ENCODE measurements around the gene ADAMTS6.
A peak's percentile ranks its signal among the peaks of the same experiment; 100 is the strongest.
"Not testable (repeated sequence)": the region's sequence is repeated elsewhere in the genome, so short reads cannot be mapped to it uniquely, and the experiment has no call there.

The ADAMTS6 gene

DNA sequence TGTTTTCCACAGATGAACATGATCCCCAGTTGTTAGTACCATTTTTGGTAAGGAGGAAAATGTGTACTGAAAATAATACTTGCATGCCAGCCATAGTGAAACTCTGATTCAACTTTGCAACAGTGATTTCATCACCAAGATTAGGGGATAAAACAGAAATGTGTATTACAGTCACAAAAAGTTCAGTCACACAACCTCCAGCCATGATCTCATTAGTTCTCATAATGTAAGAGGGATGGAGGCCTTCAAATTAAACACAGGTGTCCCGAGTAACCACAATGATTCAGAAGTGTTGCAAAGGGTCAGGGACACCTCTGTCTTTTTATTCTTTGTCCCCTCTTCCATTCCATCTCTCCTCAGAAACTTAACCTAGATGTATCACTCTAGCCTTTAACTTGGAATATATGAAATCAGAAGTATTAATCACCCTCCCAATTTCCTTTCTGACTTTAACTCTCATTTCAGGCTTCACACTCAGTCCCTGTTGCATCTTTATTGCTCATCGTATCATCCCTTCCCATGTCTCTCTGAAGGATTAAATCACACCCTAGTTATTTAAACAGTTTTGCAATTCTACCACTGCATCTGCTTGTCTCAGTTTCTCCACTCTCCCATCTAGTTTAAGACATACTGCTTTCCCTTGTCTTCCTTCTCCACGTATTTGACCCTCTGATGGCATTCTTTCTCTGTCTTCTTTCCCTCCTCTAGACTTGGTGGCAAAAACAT lies 291.2 kb downstream of the ADAMTS6 start:
- peak; percentile 91 for DNase-seq (ENCODE audit: extremely low read depth, low read depth)
- no peak overlapping the region for H3K4me3 ChIP-seq (replicated peaks; ENCODE audit: low read depth, low read length)
- TF ChIP-seq, protein P1, sequence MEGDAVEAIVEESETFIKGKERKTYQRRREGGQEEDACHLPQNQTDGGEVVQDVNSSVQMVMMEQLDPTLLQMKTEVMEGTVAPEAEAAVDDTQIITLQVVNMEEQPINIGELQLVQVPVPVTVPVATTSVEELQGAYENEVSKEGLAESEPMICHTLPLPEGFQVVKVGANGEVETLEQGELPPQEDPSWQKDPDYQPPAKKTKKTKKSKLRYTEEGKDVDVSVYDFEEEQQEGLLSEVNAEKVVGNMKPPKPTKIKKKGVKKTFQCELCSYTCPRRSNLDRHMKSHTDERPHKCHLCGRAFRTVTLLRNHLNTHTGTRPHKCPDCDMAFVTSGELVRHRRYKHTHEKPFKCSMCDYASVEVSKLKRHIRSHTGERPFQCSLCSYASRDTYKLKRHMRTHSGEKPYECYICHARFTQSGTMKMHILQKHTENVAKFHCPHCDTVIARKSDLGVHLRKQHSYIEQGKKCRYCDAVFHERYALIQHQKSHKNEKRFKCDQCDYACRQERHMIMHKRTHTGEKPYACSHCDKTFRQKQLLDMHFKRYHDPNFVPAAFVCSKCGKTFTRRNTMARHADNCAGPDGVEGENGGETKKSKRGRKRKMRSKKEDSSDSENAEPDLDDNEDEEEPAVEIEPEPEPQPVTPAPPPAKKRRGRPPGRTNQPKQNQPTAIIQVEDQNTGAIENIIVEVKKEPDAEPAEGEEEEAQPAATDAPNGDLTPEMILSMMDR (IDR thresholded peaks at IDR 0.05; ENCODE audit: low read depth, low read length, missing control alignments), result no peak

DNA sequence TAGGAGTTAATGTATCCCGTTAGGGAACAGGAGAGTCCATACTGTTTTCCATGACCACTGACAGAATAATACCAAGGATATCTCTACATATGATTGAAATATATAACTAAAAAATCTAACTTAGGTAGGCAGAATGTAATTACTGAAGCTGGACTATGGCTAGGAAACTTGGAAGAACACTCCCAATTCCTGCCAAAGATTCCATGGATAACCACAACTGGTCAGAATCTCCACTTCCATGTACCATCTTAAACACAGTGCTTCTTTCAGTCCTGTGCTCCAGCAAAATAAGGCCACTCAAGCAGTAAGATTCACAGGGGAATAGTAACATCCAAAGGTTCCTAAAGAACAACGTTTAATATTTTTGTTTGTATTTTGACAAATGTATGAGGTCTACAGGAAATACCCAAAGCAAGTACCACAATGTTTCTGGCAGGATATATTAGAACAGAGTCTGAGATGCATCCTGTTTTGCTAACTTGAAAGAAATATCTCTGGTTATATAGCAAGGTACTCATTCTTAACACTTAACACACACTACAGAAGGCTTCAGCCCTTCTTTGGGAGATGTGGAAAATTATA lies 295.0 kb downstream of the ADAMTS6 start:
- TF ChIP-seq, protein P1 (IDR thresholded peaks at IDR 0.05; ENCODE audit: low read depth, low read length, missing control alignments), result no peak
- H3K4me3 ChIP-seq (replicated peaks; ENCODE audit: low read depth, low read length), result no peak overlapping the region

DNA sequence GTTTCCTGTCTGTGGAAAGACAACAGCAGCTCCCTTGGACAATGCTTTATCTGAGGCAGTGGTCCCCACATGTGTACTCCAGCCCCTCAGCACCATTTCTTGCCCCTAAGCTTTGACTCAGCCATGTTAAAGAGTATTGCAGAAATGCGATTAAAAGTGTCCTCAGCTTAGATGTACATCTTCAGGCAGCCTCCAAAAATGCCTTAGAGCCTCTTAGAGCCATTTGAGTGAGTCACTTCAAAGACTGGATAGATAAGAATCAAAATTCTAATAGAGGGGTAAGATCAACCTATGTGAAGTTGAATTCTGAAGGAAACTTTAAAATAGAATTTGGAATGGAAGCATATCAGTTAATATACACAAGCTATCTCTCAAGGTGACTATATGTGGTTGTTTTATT lies 296.3 kb downstream of the ADAMTS6 start:
- TF ChIP-seq, protein P1 (IDR thresholded peaks at IDR 0.05; ENCODE audit: low read depth, low read length, missing control alignments), result no peak
- H3K4me3 ChIP-seq (replicated peaks; ENCODE audit: low read depth, low read length), result no peak overlapping the region
- DNase-seq (ENCODE audit: extremely low read depth, low read depth), result no peak

More for the DNA sequence above, 295.0 kb downstream of the ADAMTS6 start:
- DNase-seq (ENCODE audit: extremely low read depth, low read depth), result no peak

DNA sequence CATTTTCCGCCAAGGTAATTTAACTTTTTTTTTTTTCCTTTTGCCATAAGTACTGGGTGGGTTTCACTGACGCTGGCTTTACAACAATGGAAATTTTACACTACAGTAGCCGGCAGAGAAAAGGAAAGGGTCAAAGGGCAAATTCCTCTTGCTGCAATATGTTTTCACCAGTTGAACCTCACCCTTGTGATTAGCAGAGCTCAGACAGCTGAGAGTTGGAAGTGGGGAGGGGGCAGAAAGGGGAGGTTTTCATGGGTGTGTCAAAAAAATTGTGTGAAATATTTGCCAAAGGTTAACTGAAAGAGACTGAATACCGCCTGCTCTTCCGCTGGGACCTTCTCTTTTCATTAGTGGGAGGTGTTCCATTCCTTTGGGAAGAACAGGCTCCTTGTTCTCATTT lies 296.9 kb downstream of the ADAMTS6 start:
- DNase-seq (ENCODE audit: extremely low read depth, low read depth), result no peak
- TF ChIP-seq, protein P1 (IDR thresholded peaks at IDR 0.05; ENCODE audit: low read depth, low read length, missing control alignments), result no peak
- no peak overlapping the region for H3K4me3 ChIP-seq (replicated peaks; ENCODE audit: low read depth, low read length)

DNA sequence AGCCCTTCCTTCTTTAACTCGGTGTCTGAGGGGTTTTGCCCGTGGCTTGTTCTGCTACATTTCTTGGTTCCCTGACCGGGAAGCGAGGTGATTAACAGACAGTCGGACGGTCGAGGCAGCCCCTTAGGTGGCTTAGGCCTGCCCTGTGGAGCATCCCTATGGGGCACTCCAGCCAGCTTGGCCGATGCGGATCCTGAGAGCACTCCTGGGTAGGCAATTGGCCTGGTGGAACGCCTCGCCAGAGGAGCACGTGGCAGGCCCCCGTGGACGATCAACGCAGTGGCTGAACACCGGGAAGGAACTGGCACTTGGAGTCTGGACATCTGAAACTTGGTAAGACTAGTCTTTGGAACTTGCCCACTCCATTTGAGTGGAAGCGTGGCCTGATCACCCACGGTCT lies 307.5 kb downstream of the ADAMTS6 start:
- DNase-seq (ENCODE audit: extremely low read depth, low read depth); H3K4me3 ChIP-seq (replicated peaks; ENCODE audit: low read depth, low read length): not testable (repeated sequence)

DNA sequence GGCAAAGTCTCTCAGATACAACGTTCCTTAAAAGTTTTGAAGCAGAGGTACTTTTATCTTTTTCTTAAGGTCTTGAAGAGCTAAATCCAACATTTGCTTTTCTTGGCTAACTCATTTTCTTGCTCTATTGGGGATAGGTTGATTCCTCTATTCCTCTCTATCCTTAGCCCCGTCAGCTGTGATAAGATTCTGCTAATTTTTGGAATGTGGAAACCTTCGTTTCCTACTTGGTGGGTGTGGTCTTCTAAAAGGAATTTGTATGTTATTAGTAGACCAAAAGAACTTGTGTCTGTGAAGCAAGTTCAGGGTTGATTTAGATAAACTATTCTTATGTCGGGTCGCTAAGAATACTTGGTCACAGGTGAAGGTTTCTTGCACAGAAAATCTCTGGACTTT lies 308.6 kb downstream of the ADAMTS6 start:
- H3K4me3 ChIP-seq (replicated peaks; ENCODE audit: low read depth, low read length), result no peak overlapping the region
- TF ChIP-seq, protein P1 (IDR thresholded peaks at IDR 0.05; ENCODE audit: low read depth, low read length, missing control alignments), result no peak
- no peak for DNase-seq (ENCODE audit: extremely low read depth, low read depth)

DNA sequence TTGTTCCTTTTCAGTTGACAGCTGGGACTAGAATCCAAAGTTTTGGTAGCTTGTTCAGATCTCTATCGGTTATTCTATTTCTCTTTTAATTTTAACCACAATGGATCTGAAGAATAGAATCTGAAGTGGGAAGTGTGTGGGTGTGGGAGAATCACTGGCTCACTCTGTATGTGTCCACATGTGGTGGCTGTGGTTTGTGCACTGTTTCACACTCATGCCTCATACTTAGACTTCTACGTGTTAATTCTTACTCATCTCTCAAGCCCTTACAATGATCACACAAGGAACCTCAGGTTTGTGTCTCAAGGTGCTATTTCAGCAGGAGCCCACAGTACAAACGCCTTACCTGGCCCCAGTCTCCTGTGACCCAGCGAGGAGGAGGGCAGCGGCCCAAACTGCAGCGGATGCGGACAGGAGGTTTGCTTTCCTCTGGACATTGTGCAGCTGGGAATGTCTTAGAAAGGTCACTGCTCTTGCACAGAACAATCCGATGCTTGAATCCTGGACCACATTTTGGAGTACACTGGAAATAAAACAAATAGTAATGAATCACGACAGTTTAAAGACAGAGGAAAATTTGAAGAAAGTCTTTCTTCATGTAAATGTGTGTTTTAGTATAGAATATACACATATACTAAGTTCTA lies 309.1 kb downstream of the ADAMTS6 start:
- TF ChIP-seq, protein P1 (IDR thresholded peaks at IDR 0.05; ENCODE audit: low read depth, low read length, missing control alignments), result no peak
- H3K4me3 ChIP-seq (replicated peaks; ENCODE audit: low read depth, low read length), result no peak overlapping the region
- DNase-seq (ENCODE audit: extremely low read depth, low read depth), result no peak
